Smooth muscle cell (in vitro differentiated cells): ENCODE results near the gene ASB5. TPM values are rescaled to one million over a fixed set of nuclear protein-coding genes. Genes with fewer than 3 reads are reported as not detected.

Experiments used
- DNase-seq: peaks from one replicate; lab custom pipeline; 2025; ENCODE audit not compliant: unreplicated experiment; lab: John Stamatoyannopoulos, UW
- H2AFZ ChIP-seq: fragments of 200-600 bp; sonication (generic); 2 replicates; pipeline ENCODE4 v1.6.0; 2016; ENCODE audit warnings: antibody characterized with exemption, low read depth, mild to moderate bottlenecking
- H3F3A ChIP-seq: fragments of 200-600 bp; sonication (generic); 2 replicates; pipeline ENCODE4 v1.6.0; 2017; ENCODE audit warnings: antibody characterized with exemption, low read depth
- H3K27ac ChIP-seq: fragments of 200-600 bp; sonication (generic); 2 replicates; pipeline ENCODE4 v1.5.1; 2016; ENCODE audit warnings: low read depth, mild to moderate bottlenecking
- H3K27me3 ChIP-seq: fragments of 200-600 bp; sonication (generic); 2 replicates; pipeline ENCODE4 v1.6.1; 2016; ENCODE audit warnings: low read depth, mild to moderate bottlenecking
- H3K36me3 ChIP-seq: fragments of 200-600 bp; sonication (generic); 2 replicates; pipeline ENCODE4 v1.5.1; 2016; ENCODE audit warnings: low read depth
- H3K4me1 ChIP-seq: fragments of 200-600 bp; sonication (generic); 2 replicates; pipeline ENCODE4 v1.5.1; 2016; ENCODE audit warnings: low read depth
- H3K4me2 ChIP-seq: fragments of 200-600 bp; sonication (generic); 2 replicates; pipeline ENCODE4 v1.6.0; 2016; ENCODE audit warnings: mild to moderate bottlenecking
- H3K4me3 ChIP-seq: fragments of 200-600 bp; sonication (generic); 2 replicates; pipeline ENCODE4 v1.5.1; 2016; ENCODE audit warnings: mild to moderate bottlenecking
- H3K79me2 ChIP-seq: fragments of 200-600 bp; sonication (generic); 2 replicates; pipeline ENCODE4 v1.6.0; 2016; ENCODE audit warnings: low read depth, mild to moderate bottlenecking
- H3K9ac ChIP-seq: fragments of 200-600 bp; sonication (generic); 2 replicates; pipeline ENCODE4 v1.6.0; 2016; ENCODE audit warnings: low read depth
- H3K9me3 ChIP-seq: fragments of 200-600 bp; sonication (generic); replicated peaks from 2 replicates; pipeline ENCODE4 v1.5.1; 2016; ENCODE audit warnings: low read depth
- H4K20me1 ChIP-seq: fragments of 200-600 bp; sonication (generic); 2 replicates; pipeline ENCODE4 v1.6.0; 2016; ENCODE audit warnings: low read depth
- CTCF ChIP-seq: fragments of 200-600 bp; sonication (generic); IDR thresholded peaks from 2 replicates; pipeline ENCODE4 v1.5.1; 2017; ENCODE audit warnings: borderline replicate concordance, mild to moderate bottlenecking, antibody characterized with exemption; ENCODE audit not compliant: insufficient read depth, poor library complexity, severe bottlenecking
- WGBS: methylation state at CpG from one replicate; pipeline ENCODE4 v1.1.7; 2016; ENCODE audit warnings: low lambda C conversion rate; 5-methylcytosine and 5-hydroxymethylcytosine counted together
- polyA plus RNA-seq: library from polyadenylated mRNA; unstranded; fragments of >200 nt; fragmentation: Nextera tagmentation; extraction: Ambion mirVana; gene quantifications from 2 replicates; pipeline ENCODE4 v1.2.1, GENCODE V29; 2016
- total RNA-seq: library from RNA; depleted of rRNA; stranded (reverse); fragments of >200 nt; gene quantifications from 2 replicates; pipeline ENCODE4 v1.2.3, GENCODE V29; 2014

ASB5 gene, protein sequence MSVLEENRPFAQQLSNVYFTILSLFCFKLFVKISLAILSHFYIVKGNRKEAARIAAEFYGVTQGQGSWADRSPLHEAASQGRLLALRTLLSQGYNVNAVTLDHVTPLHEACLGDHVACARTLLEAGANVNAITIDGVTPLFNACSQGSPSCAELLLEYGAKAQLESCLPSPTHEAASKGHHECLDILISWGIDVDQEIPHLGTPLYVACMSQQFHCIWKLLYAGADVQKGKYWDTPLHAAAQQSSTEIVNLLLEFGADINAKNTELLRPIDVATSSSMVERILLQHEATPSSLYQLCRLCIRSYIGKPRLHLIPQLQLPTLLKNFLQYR
- total RNA-seq: 0.18 TPM in 1 of 2 replicates, not detected in the other
- not detected in 2 replicates for polyA plus RNA-seq

DNA sequence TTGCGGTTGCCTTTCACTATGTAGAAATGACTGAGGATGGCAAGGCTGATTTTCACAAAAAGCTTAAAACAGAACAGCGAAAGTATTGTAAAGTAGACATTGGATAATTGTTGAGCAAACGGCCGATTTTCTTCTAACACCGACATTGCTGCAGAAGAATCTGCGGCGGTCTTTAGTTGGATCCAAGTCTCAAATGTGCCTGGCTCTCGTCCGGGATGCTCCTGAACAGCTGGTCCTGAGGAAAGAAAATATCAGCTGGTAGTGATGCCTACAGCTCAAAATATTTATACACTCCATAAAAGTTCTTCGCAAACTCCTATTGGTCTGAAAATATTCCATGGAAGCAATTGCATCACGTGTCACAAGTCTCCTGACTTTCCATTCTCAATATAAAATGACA, at the start of gene ASB5:
Gene ASB5, minus strand, starts transcription at position 260 of the 400 bp plus-strand sequence. Its CDS starts 114 bp downstream, at position 146.
- H3K4me3 ChIP-seq: no peak within 1 kb of the TSS
- WGBS: 97% methylated on average over 11 of the region's 11 CpGs

DNA sequence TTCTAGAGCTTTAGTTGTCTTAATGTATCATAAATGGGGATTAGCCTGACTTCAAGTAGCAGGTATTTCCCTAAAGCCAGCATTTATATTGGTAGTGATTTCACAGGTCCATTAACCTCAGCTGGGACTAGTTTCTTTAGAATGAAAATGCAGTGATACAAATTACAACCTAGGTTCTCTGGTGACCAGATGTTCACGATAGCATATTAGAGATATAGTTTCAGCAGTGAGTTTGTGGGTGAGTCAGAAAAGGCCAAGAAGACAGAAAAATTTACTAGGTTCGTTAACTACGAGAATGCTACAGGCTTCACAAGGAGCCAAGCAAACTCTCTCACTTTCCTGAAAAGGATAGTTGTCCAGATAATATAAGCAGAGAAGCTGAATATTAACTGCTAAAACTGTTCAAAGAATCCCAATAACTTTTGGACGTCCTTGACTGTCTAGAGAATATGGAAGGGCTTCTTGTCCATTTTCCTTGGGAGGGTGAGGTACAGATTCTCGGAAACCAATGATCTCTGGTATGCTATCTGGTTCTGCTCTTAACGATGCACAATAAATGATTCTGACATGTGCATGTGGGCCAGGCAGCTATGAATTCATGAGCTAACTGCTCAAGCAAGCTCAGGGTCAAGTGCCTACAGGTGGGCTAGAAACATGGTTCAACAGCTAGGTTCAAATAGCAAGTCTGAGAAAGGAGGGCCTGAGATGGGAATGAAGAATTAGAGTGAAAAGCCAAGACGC, 44.7 kb upstream of the ASB5 start:
- H3K79me2 ChIP-seq: no peaks in the 10 kb centered on the region
- no peak overlapping the region for H3K27ac ChIP-seq
- H3K27me3 ChIP-seq: no peaks in the 10 kb centered on the region
- H3K36me3 ChIP-seq: no peaks in the 10 kb centered on the region
- H4K20me1 ChIP-seq: no peaks in the 10 kb centered on the region
- 74% methylated on average over 7 of the region's 7 CpGs for WGBS
- H3K4me3 ChIP-seq: no peak overlapping the region
- H3K4me1 ChIP-seq: peaks cover under 1% of the 10 kb centered on the region
- no peaks in the 10 kb centered on the region for H3K9me3 ChIP-seq
- DNase-seq: no peak
- H3F3A ChIP-seq: no peaks in the 10 kb centered on the region
- H2AFZ ChIP-seq: no peak overlapping the region
- TF ChIP-seq CTCF: no peak
- no peak overlapping the region for H3K4me2 ChIP-seq
- no peak overlapping the region for H3K9ac ChIP-seq

More for the DNA sequence above, at the start of gene ASB5:
- peaks cover 7% of the 10 kb centered on the region for H3F3A ChIP-seq
- DNase-seq: no peak
- TF ChIP-seq CTCF: no peak
- H2AFZ ChIP-seq: peak within 1 kb of the TSS; percentile 17
- H3K9me3 ChIP-seq: no peaks in the 10 kb centered on the region
- H4K20me1 ChIP-seq: no peaks in the 10 kb centered on the region
- H3K4me2 ChIP-seq: peak within 1 kb of the TSS; percentile 63
- peak within 1 kb of the TSS; percentile 90 for H3K27ac ChIP-seq
- no peaks in the 10 kb centered on the region for H3K27me3 ChIP-seq
- H3K36me3 ChIP-seq: no peaks in the 10 kb centered on the region
- peak within 1 kb of the TSS; percentile 64 for H3K9ac ChIP-seq
- H3K4me1 ChIP-seq: peaks cover 11% of the 10 kb centered on the region
- H3K79me2 ChIP-seq: no peaks in the 10 kb centered on the region

GRCh38 chr4:176309772-176310171, 40.8 kb upstream of the ASB5 start:
- Histone ChIP-seq H3K4me3 (no peak overlapping the region), H3K4me1 (no peaks in the 10 kb centered on the region), H2AFZ (no peak overlapping the region), H3K27me3 (no peaks in the 10 kb centered on the region), H3K9me3 (no peaks in the 10 kb centered on the region), H3K79me2 (no peaks in the 10 kb centered on the region), H3F3A (no peaks in the 10 kb centered on the region), H4K20me1 (no peaks in the 10 kb centered on the region), H3K36me3 (no peaks in the 10 kb centered on the region), H3K27ac (no peak overlapping the region), H3K9ac (no peak overlapping the region), H3K4me2 (no peak overlapping the region)
- no peak for TF ChIP-seq CTCF
- DNase-seq: no peak
